Heart right ventricle (tissue), 16 donors: ENCODE measurements around the gene PSMD7. TPM values are rescaled to one million over a fixed set of nuclear protein-coding genes. Genes with fewer than 3 reads are reported as not detected.
"Not testable (repeated sequence)": the region's sequence is repeated elsewhere in the genome, so short reads cannot be mapped to it uniquely, and the experiment has no call there.

Source experiments
- ATAC-seq, 8 donors: fragments of 200-7000 bp; cut with Tn5 transposase; one replicate each; pipeline ENCODE4 v1.9.1; 2020; ENCODE audit warnings: mild to moderate bottlenecking in 8 of 8, moderate library complexity in 8 of 8, moderate number of reproducible peaks in 1 of 8
- DNase-seq, 2 donors: peaks; one replicate each; pipeline ENCODE4 v3.0.0-alpha.2; 2020
- H3K27ac ChIP-seq, 10 donors: fragments of 200-600 bp; sonication (generic) in 2 of 10; one replicate each; pipeline versions ENCODE4 v1.5.0 to v1.8.0; 2020 to 2022; ENCODE audit warnings: mild to moderate bottlenecking in 3 of 10
- H3K27me3 ChIP-seq, 7 donors: fragments of 200-600 bp; one replicate each; pipeline ENCODE4 v1.8.0; 2021 to 2022; ENCODE audit warnings: mild to moderate bottlenecking in 2 of 7
- H3K36me3 ChIP-seq, 9 donors: fragments of 200-600 bp; sonication (generic) in 1 of 9; one replicate each; pipeline versions ENCODE4 v1.5.0 to v1.8.0; 2020 to 2022; ENCODE audit warnings: mild to moderate bottlenecking in 2 of 9
- H3K4me1 ChIP-seq, 9 donors: fragments of 200-600 bp; sonication (generic) in 1 of 9; one replicate each; pipeline versions ENCODE4 v1.5.0 to v1.8.0; 2020 to 2022; ENCODE audit warnings: mild to moderate bottlenecking in 4 of 9
- H3K4me3 ChIP-seq, 10 donors: fragments of 200-600 bp; sonication (generic) in 2 of 10; one replicate each; pipeline versions ENCODE4 v1.5.0 to v1.8.0; 2020 to 2022; ENCODE audit warnings: mild to moderate bottlenecking in 7 of 10, moderate library complexity in 2 of 10
- H3K9me3 ChIP-seq, 11 donors: fragments of 200-600 bp in 10 of 11; sonication (generic) in 2 of 11; one replicate each; pipeline versions ENCODE4 v1.5.0 to v1.8.0; 2013 to 2022; ENCODE audit warnings: mild to moderate bottlenecking in 2 of 11, control low read depth in 1 of 11, moderate library complexity in 1 of 11
- WGBS, 2 donors: extraction: QIAGEN DNeasy Blood & Tissue Kit; methylation state at CpG; one replicate each; pipeline ENCODE4 v1.1.7; 2013; ENCODE audit warnings: inconsistent platforms in 1 of 2; 5-methylcytosine and 5-hydroxymethylcytosine counted together
- intact Hi-C, 10 donors: fragments of 100-400 bp; cut with DNase I; formaldehyde crosslinking; loops; one replicate each; pipeline versions ENCODE4 v1.11.1 to v1.14.2; 2022
- polyA plus RNA-seq, 2 donors: library from polyadenylated mRNA; stranded (reverse); fragments of 200-250 nt; gene quantifications; one replicate each; pipeline ENCODE4 v1.2.3, GENCODE V29; 2013
- total RNA-seq, 10 donors: library from RNA; stranded (reverse); fragmentation: NEBNext Ultra II Directional in 3 of 10; extraction: Animal tissue kit (Norgen Biotek cat#: 25700) in 3 of 10; gene quantifications; one replicate each; pipeline versions ENCODE4 v1.2.1 to v1.2.4, GENCODE V29; 2021 to 2023
- donor health status: Arrhythmogenic right ventricular cardiomyopathy.
- donor health status: ischemic (EF 13 %, LVEDD 7.1; RV severe dilation, severe dysfunction).
- donor health status: healthy with polysubstance abuse.
- donor health status: DM: no; HTN: yes; CAD: no.
- donor health status: DM: no; HTN: no; CAD: no.
- donor health status: ischemic (EF 25% LVEDD 6.9; RV normal size, moderate dysfunction).
- donor health status: ischemic (EF 25% LVEDD 5.7; RV mildly dilated, moderate dysfunction).
- donor health status: healthy.
- donor health status: DM: yes; HTN: yes; CAD: no.
- donor health status: Ischemic cardiomyopathy.
- donor health status: ischemic (EF 35%, LVEDD 5.7; RV mildly dilated, moderate dysfunction).
- donor health status: nonischemic (EF 11% LVEDD 7.7; RV severe dilation, severe dysfunction).
- donor health status: DM: yes; HTN: yes; CAD: no.
- donor health status: PGD.
- donor health status: ischemic (EF 29% LVEDD 5.4; RV normal size, mild dysfunction).
- donor health status: nonischemic (EF 23%, LVEDD 6.1; RV moderate dilation, normal function).

Gene PSMD7
- total and polyA plus RNA-seq, 12 donors: 91.9 to 172 (median 132) TPM

- 69 to 72% methylated on average over 3 to 4 of the region's 4 CpGs for WGBS, 2 donors
- H3K27me3 ChIP-seq, H3K4me3 ChIP-seq, H3K4me1 ChIP-seq, intact Hi-C loops, H3K9me3 ChIP-seq: not testable (repeated sequence)
- peak in 1 of 2 donors; percentile 13 for DNase-seq
- Histone ChIP-seq H3K27ac (peak overlapping the region in 3 of 10 donors; percentile 15 to 53 (median 30)), H3K36me3 (peaks cover 0 to 95% (median 29%) of the 10 kb centered on the region in 9 donors)
- peak; percentile 87 to 98 (median 96) for ATAC-seq
Measured at GRCh38 chr16:74353038-74353437, 56.4 kb downstream of the PSMD7 start.

Other genes with a start within 250 kb of the PSMD7 start
- gene NPIPB15, start 79.5 kb downstream of the PSMD7 start, total RNA-seq: 1 to 10 TPM in 6 of 10 donors, under 1 TPM in 2, not detected in 2; 0.49 to 2.1 (median 1.4) TPM
- 10 to 100 TPM in 1 of 2 donors, 1 to 10 TPM in 1; 3.8 to 14.9 TPM for gene NPIPB15, start 79.5 kb downstream of the PSMD7 start, polyA plus RNA-seq
- gene CLEC18B, start 124.7 kb downstream of the PSMD7 start, total RNA-seq: under 1 TPM in 5 of 10 donors, not detected in 5; 0.41 to 0.77 (median 0.53) TPM
- under 1 TPM; 0.29 TPM for gene CLEC18B, start 124.7 kb downstream of the PSMD7 start, polyA plus RNA-seq